Spleen (tissue), 11 donors: ENCODE results near the gene NUP210L. TPM values are rescaled to one million over a fixed set of nuclear protein-coding genes. Genes with fewer than 3 reads are reported as not detected.
"Not testable (repeated sequence)": the region's sequence is repeated elsewhere in the genome, so short reads cannot be mapped to it uniquely, and the experiment has no call there.

Source experiments
- DNase-seq: peaks from one replicate; pipeline ENCODE4 v3.0.0-alpha.2; 2020
- H3K27ac ChIP-seq, 8 donors: fragments of 200-600 bp; sonication (generic) in 7 of 8; 1 replicate in 4 of 8; 2 replicates in 4 of 8; pipeline versions ENCODE4 v1.5.0 to v1.8.0; 2016 to 2021; ENCODE audit warnings: inconsistent platforms in 4 of 8, mild to moderate bottlenecking in 4 of 8, moderate library complexity in 1 of 8
- H3K27me3 ChIP-seq, 7 donors: fragments of 200-600 bp; sonication (generic) in 6 of 7; replicated peaks in 1 of 7; 1 replicate in 4 of 7; 2 replicates in 3 of 7; pipeline versions ENCODE4 v1.5.0 to v1.8.0; 2016 to 2021; ENCODE audit warnings: inconsistent platforms in 3 of 7, mild to moderate bottlenecking in 1 of 7
- H3K36me3 ChIP-seq, 6 donors: fragments of 200-600 bp; sonication (generic) in 5 of 6; 1 replicate in 4 of 6; 2 replicates in 2 of 6; pipeline versions ENCODE4 v1.5.0 to v1.8.0; 2016 to 2021; ENCODE audit warnings: inconsistent platforms in 2 of 6
- H3K4me1 ChIP-seq, 6 donors: fragments of 200-600 bp; sonication (generic) in 5 of 6; 1 replicate in 3 of 6; 2 replicates in 3 of 6; pipeline versions ENCODE4 v1.5.0 to v1.8.0; 2016 to 2021; ENCODE audit warnings: inconsistent platforms in 3 of 6
- H3K4me3 ChIP-seq, 8 donors: fragments of 200-600 bp; sonication (generic) in 7 of 8; 1 replicate in 4 of 8; 2 replicates in 4 of 8; pipeline versions ENCODE4 v1.5.0 to v1.8.0; 2016 to 2021; ENCODE audit warnings: inconsistent platforms in 4 of 8, mild to moderate bottlenecking in 4 of 8, moderate library complexity in 2 of 8
- H3K9me3 ChIP-seq, 8 donors: fragments of 200-600 bp; sonication (generic) in 7 of 8; 1 replicate in 4 of 8; 2 replicates in 4 of 8; pipeline versions ENCODE4 v1.5.0 to v1.8.0; 2016 to 2021; ENCODE audit warnings: inconsistent platforms in 4 of 8
- CTCF ChIP-seq, 11 experiments: fragments of 200-600 bp in 7 of 11; fragments of 450-650 bp in 4 of 11; sonication (generic) in 4 of 11; IDR thresholded peaks in 8 of 11; conservative IDR thresholded peaks in 3 of 11; 1 replicate in 7 of 11; 2 replicates in 4 of 11; pipeline versions ENCODE4 v1.4.0 to v1.8.0; 2016 to 2021; ENCODE audit warnings: antibody characterized with exemption in 11 of 11, inconsistent platforms in 4 of 11, mild to moderate bottlenecking in 1 of 11
- POLR2A ChIP-seq, 3 donors: fragments of 450-650 bp; IDR thresholded peaks; one replicate each; pipeline ENCODE4 v1.5.1; 2017; ENCODE audit warnings: antibody characterized with exemption in 3 of 3, mild to moderate bottlenecking in 1 of 3
- POLR2AphosphoS5 ChIP-seq, 3 donors: sonication (generic); formaldehyde crosslinking; IDR thresholded peaks; one replicate each; pipeline ENCODE4 v1.5.1; 2017; ENCODE audit warnings: antibody characterized with exemption in 3 of 3
- WGBS, 5 donors: extraction: QIAGEN DNeasy Blood & Tissue Kit in 3 of 5; methylation state at CpG; one replicate each; pipeline versions ENCODE4 v1.1.5 to v1.1.7; 2013 to 2018; 5-methylcytosine and 5-hydroxymethylcytosine counted together
- intact Hi-C: fragments of 100-400 bp; cut with DNase I; formaldehyde crosslinking; loops from one replicate; pipeline ENCODE4 v1.15.0; 2023; ENCODE audit warnings: low total_unique reads
- polyA plus RNA-seq, 3 donors: library from polyadenylated mRNA; stranded (reverse); fragments of 200-250 nt; gene quantifications; one replicate each; pipeline ENCODE4 v1.2.1, GENCODE V29; 2013
- total RNA-seq, 7 donors: library from RNA; depleted of rRNA in 3 of 7; stranded (reverse); fragments of >200 nt in 3 of 7; fragmentation: NEBNext Ultra II Directional in 4 of 7; extraction: Animal tissue kit (Norgen Biotek cat#: 25700) in 4 of 7; gene quantifications; one replicate each; pipeline versions ENCODE4 v1.1.0 to v1.2.1, GENCODE V29; 2016 to 2021
- donor health status: healthy with polysubstance abuse.
- donor health status: DM: no; HTN: no; CAD: no; lungs with moderate emphysema.
- donor health status: DM: no; HTN: no; CAD: no.
- donor health status: Bipolar disorder and iron deficiency.
- donor health status: healthy.
- donor health status: DM: no; HTN: no; CAD: no.
- donor health status: DM: yes; HTN: yes; CAD: no.

The NUP210L gene
- total and polyA plus RNA-seq, 10 donors, result 0.02 to 0.34 (median 0.09) TPM; not detected in 4

DNA sequence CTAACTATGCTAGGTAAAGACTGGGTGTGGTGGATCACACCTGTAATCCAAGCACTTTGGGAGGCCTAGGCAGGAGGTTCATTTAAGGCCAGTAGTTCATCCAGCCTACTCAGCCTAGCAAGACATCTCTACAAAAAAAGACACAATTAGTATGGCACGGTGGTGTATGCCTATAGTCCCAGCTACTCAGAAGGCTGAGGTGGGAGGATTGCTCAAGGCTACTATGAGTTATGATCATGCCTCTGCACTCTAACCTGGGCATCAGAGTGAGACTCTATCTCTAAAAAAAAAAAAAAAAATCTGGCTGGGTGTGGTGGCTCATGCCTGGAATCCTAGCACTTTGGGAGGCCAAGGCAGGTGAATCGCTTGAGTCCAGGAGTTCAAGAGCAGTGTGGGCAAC is 21.6 kb downstream of the NUP210L start:
- no peak for TF ChIP-seq POLR2A (IDR thresholded peaks at IDR 0.05)
- TF ChIP-seq CTCF (IDR thresholded peaks at IDR 0.05 in 8 of 11, conservative IDR thresholded peaks at IDR 0.05 in 3 of 11), result no peak
- no peak for TF ChIP-seq POLR2AphosphoS5 (IDR thresholded peaks at IDR 0.05)
- no peaks in the 10 kb centered on the region for H3K27me3 ChIP-seq
- H3K4me3 ChIP-seq, result no peak overlapping the region
- WGBS, 5 donors, result 86 to 98% (median 95%) methylated on average over 2 of the region's 2 CpGs
- H3K36me3 ChIP-seq, result no peaks in the 10 kb centered on the region
- no peaks in the 10 kb centered on the region for H3K4me1 ChIP-seq
- H3K9me3 ChIP-seq, result no peaks in the 10 kb centered on the region
- H3K27ac ChIP-seq, result no peak overlapping the region
- DNase-seq, result no peak
- intact Hi-C loops, result no loop called here

DNA sequence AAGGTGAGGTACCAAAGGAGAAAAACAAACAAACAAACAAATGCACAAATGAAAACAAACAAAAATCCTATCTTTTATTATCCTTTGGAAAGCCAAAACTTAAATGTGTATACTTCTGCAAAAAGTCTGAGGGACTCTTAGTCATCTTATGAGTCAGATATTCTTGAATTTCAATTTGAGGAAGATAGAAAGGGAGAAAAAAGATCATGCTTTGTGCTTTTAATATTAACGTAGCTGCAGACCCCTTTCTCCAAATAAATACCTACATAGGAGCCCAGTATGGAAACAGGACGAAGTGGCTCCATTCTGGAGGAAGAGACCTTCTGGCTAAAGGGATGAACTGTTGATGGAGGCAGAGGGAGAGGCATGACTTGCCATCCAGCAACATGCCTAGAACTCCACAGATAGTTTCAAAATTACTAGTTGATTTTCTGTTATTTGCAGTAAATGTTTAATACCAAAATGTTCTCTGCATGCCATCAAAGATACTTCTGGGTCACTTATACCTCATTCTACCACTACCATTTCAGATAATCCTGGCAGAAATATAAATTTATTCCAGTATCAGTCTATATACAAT is 25.4 kb downstream of the NUP210L start:
- Histone ChIP-seq H3K4me1 (no peaks in the 10 kb centered on the region), H3K9me3 (no peaks in the 10 kb centered on the region), H3K27ac (no peak overlapping the region), H3K36me3 (no peaks in the 10 kb centered on the region), H3K27me3 (no peaks in the 10 kb centered on the region), H3K4me3 (no peak overlapping the region)
- DNase-seq, result no peak
- intact Hi-C loops, result no loop called here
- TF ChIP-seq CTCF (IDR thresholded peaks at IDR 0.05 in 8 of 11, conservative IDR thresholded peaks at IDR 0.05 in 3 of 11) (no peak), POLR2AphosphoS5 (IDR thresholded peaks at IDR 0.05) (no peak), POLR2A (IDR thresholded peaks at IDR 0.05) (no peak)
- WGBS, 5 donors, result 50 to 69% (median 62%) methylated on average over 2 of the region's 2 CpGs

DNA sequence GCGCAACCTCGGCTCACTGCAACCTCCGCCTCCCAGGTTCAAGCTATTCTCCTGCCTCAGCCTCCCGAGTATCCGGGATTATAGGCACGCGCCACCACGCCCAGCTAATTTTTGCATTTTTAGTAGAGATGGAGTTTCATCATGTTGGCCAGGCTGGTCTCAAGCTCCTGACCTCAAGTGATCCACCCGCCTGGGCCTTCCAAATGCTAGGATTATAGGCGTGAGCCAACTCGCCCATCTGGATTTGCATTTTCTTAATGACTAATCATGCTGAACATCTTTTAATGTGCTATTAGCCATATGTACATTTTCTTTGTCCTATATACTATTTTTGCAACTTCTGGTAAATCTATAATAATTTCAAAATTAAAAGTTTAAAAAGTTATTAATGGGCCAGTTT is 31.7 kb downstream of the NUP210L start:
- H3K27me3 ChIP-seq, H3K36me3 ChIP-seq, H3K9me3 ChIP-seq, H3K27ac ChIP-seq, intact Hi-C loops, DNase-seq, H3K4me3 ChIP-seq, H3K4me1 ChIP-seq: not testable (repeated sequence)
- WGBS, 5 donors, result 92 to 96% (median 95%) methylated on average over 11 of the region's 11 CpGs

DNA sequence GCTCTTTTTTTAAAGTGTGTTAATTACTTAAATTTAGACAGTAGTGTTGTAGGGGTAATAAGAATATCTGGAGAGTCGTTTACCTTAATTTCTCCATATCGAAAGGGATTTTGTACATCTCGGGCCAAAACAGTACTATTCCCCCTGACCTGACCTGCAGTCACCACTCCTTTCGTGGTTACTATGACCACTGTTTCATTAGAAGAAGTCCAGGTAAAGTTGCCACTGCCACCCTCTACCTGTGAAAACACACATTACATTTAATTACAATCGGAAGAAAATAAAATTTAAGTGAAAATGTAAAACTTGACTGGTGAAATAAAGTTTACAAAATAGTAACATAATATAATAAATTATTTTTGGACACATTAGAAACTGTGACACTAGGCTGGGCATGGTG is 37.2 kb downstream of the NUP210L start:
- TF ChIP-seq POLR2A (IDR thresholded peaks at IDR 0.05) (no peak), CTCF (IDR thresholded peaks at IDR 0.05 in 8 of 11, conservative IDR thresholded peaks at IDR 0.05 in 3 of 11) (no peak), POLR2AphosphoS5 (IDR thresholded peaks at IDR 0.05) (no peak)
- DNase-seq, result no peak
- Histone ChIP-seq H3K36me3 (no peaks in the 10 kb centered on the region), H3K27ac (no peak overlapping the region), H3K27me3 (no peaks in the 10 kb centered on the region), H3K4me3 (no peak overlapping the region), H3K4me1 (no peaks in the 10 kb centered on the region), H3K9me3 (no peaks in the 10 kb centered on the region)
- WGBS, 5 donors, result 87 to 92% (median 88%) methylated on average over 5 of the region's 5 CpGs
- intact Hi-C loops, result no loop called here

- Histone ChIP-seq H3K27me3 (no peaks in the 10 kb centered on the region), H3K4me1 (no peaks in the 10 kb centered on the region), H3K36me3 (no peaks in the 10 kb centered on the region), H3K4me3 (no peak overlapping the region), H3K9me3 (no peaks in the 10 kb centered on the region), H3K27ac (no peak overlapping the region)
- 22 to 45% (median 41%) methylated on average over 1 of the region's 1 CpG for WGBS, 5 donors
- TF ChIP-seq POLR2AphosphoS5 (IDR thresholded peaks at IDR 0.05) (no peak), CTCF (IDR thresholded peaks at IDR 0.05 in 8 of 11, conservative IDR thresholded peaks at IDR 0.05 in 3 of 11) (no peak), POLR2A (IDR thresholded peaks at IDR 0.05) (no peak)
- DNase-seq, result no peak
- intact Hi-C loops, result no loop called here
Observed at GRCh38 chr1:154115180-154115579, 39.7 kb downstream of the NUP210L start.
